ENCODE data around the gene MAGI2. TPM values are rescaled to one million over a fixed set of nuclear protein-coding genes. Genes with fewer than 3 reads are reported as not detected.
A peak's percentile ranks its signal among the peaks of the same experiment; 100 is the strongest.

Gene MAGI2
- total and polyA plus RNA-seq, 2 of the 13 experiments (the other 11 are each of a cell fraction or from before 2014, with no cell fraction given): 1.5 to 3.8 TPM

GRCh38 chr7:79453558-79454360 lies at the start of gene MAGI2 (continued):
- TF ChIP-seq HMGXB3 (CRISPR knock-in tag; IDR thresholded peaks at IDR 0.05; ENCODE audit: borderline replicate concordance): no peak
- TF ChIP-seq ZNF556 (CRISPR knock-in tag; IDR thresholded peaks at IDR 0.05; ENCODE audit: borderline replicate concordance): no peak
- no peak for TF ChIP-seq HIC2 (CRISPR knock-in tag; IDR thresholded peaks at IDR 0.05; ENCODE audit: low read depth)
- peak; percentile 20 for TF ChIP-seq ZNF781 (CRISPR knock-in tag; IDR thresholded peaks at IDR 0.05; ENCODE audit: borderline replicate concordance, not compliant biosample characterization)
- TF ChIP-seq REPIN1 (CRISPR knock-in tag; IDR thresholded peaks at IDR 0.05; ENCODE audit: borderline replicate concordance, low read depth): peak; percentile 73; the same call in 1 of the 2 replicates
- peak; percentile 64; the same call in 1 of the 2 replicates for TF ChIP-seq IRF9 (CRISPR knock-in tag; IDR thresholded peaks at IDR 0.05; ENCODE audit: borderline replicate concordance)
- 0 out of 2 replicates have a peak, but pooled peaks have one; percentile 53 for TF ChIP-seq ZNF280D (CRISPR knock-in tag; IDR thresholded peaks at IDR 0.05)
- peak; percentile 51; the same call in 1 of the 2 replicates for TF ChIP-seq TBX2 (CRISPR knock-in tag; IDR thresholded peaks at IDR 0.05; ENCODE audit: borderline replicate concordance)
- TF ChIP-seq MTF2 (CRISPR knock-in tag; IDR thresholded peaks at IDR 0.05; ENCODE audit: borderline replicate concordance): 0 out of 2 replicates have a peak, but pooled peaks have one; percentile 2
- peak; percentile 25; the same call in 1 of the 2 replicates for TF ChIP-seq HOXA3 (CRISPR knock-in tag; IDR thresholded peaks at IDR 0.05)
- peak; percentile 87; the same call in 1 of the 2 replicates for TF ChIP-seq TAF1 (CRISPR knock-in tag; IDR thresholded peaks at IDR 0.05)
- TF ChIP-seq ZNF709 (CRISPR knock-in tag; IDR thresholded peaks at IDR 0.05): peak; percentile 5; the same call in 1 of the 2 replicates
- TF ChIP-seq SP1 (IDR thresholded peaks at IDR 0.05): no peak
- TF ChIP-seq SP1 (CRISPR knock-in tag; IDR thresholded peaks at IDR 0.05): peak; percentile 10; the same call in 1 of the 2 replicates
- TF ChIP-seq HES4 (CRISPR knock-in tag; IDR thresholded peaks at IDR 0.05; ENCODE audit: borderline replicate concordance): 0 out of 2 replicates have a peak, but pooled peaks have one; percentile 77
- peak; percentile 32; the same call in 1 of the 2 replicates for TF ChIP-seq DMAP1 (CRISPR knock-in tag; IDR thresholded peaks at IDR 0.05)
